GM21526 (cell line): ENCODE results near the gene TMEM167A.

Source experiments
- ATAC-seq: cut with Tn5 transposase; IDR thresholded peaks from one replicate; pipeline ENCODE4 v1.9.1; 2021; ENCODE audit warnings: moderate library complexity; ENCODE audit not compliant: unreplicated experiment, low FRiP score

TMEM167A gene, protein sequence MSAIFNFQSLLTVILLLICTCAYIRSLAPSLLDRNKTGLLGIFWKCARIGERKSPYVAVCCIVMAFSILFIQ

DNA sequence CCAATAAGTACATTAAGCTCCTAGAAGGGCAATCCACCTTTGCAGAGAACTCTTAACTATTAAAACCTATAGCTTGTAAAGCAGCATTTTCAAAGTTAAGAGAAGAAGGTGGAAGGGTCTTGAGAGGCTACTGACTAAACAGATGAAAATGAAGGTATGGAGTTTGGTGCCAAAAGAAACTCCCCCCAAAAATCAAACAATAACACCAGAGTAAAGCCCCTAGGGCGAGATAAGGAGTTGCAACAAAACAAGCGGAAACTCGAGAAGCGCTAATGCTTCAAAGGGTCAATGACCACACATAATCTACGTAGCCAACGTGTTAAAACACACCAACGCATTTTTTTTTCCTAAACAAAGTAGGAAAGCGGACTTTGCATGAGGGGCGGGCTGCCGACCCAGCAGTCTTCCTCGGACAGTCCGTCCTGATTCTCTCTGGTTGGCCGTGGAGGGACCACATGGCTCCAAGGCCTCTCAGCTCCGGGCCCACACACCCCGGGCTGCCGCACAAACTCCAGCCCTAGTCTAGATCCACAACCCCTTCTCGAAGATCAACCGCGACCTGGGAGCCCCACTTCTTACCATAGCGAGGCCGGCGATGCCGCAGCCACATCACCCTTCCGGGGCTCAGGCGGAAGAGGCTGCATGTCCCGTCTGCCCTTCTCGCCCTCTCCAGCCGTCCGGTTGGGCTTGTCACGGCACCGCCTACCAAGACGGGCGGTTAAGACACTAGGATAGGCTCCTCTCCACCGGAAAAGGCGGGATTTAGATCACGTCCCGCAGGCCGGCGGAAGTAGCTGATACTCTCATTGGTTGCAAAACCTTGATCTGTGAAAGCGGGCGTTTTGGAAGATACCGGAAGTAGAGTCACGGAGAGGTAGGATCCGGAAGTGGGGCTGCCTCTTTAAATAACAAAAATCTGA is at the start of gene TMEM167A, which contains the start of gene XRCC4:
Gene TMEM167A, minus strand, starts transcription at position 653 of the 920 bp plus-strand sequence. Its CDS starts 71 bp downstream, at position 582.
Gene XRCC4, plus strand, starts transcription at position 806 of the 920 bp plus-strand sequence. CDS start 27,373 bp downstream, outside the sequence.
- ATAC-seq = peak; percentile 98

DNA sequence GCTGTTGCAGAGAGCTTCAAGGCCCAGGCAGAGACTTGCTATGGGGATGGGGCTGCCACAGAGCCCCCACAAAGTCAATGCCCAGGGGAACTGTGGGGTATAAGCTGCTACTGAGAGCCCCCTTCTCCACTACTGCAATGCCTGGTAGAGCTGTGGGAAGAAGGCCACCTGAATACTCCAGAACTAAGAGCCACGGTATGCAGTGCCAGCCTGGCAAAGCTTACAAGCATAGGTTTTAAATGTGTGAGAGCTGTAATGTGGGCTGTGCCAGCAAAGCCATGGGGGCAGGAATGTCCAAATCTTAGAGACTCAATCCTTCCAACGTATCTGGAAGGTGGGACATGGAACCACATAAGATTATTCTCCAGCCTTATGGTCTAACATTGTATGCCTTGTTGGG is 49.3 kb upstream of the TMEM167A start:
- no peak for ATAC-seq

DNA sequence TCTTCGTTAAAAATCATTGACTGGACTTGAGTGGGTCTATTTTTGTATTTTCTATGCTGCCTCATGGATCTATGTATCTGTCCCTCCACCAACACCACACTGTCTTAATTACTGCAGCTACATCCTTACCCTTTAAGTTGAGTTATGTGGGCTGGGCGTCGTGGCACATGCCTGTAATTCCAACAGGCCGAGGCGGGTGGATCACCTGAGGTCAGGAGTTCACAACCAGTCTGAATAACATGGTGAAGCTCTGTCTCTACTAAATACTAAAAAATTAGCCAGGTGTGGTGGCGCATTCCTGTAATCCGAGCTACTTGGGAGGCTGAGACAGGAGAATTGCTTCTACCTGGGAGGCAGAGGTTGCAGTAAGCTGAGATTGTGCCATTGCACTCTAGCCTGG is 48.4 kb upstream of the TMEM167A start:
- no peak for ATAC-seq

DNA sequence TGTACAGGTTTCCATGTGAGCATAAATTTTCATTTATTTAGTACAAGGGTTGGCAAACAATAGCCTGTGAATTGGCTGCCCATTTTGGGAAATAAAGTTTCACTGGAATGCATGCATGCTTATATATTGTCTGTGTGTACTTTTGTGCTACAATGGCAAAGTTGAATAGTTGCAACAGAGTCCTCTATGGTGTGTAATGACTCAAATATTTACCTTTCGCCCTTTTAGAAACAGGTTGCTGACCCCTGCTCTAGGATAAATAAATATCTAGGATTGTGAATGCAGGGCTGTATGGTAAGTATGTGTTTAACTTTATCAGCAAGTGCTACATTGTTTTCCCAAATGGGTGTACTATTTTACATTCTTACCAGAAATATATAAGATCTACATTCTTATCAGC is 47.4 kb upstream of the TMEM167A start:
- ATAC-seq = no peak

- no peak for ATAC-seq
These were observed 41.8 kb upstream of the TMEM167A start for GRCh38 chr5:83118976-83119375.

GRCh38 chr5:83118471-83118870 is 41.3 kb upstream of the TMEM167A start:
- ATAC-seq = no peak

DNA sequence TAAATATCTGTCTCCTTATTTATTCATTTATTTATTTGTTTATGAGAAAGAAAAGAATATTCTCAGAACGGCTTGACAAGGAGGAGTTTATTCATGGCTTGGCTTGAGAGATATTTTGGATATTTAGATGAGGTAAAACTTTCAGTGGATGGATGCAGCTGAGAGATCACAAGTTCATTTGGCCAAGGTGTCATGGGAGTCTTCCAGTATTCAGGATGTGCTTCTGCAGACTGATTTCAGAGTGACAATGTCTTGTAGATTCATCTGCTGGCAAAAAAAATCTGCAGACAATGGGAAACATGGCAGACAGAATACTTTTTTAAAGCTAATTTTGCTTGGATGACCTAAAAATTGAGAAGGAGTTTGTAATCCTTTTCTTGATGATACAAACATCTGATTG is 38.6 kb upstream of the TMEM167A start:
- ATAC-seq = no peak

- ATAC-seq = no peak
These were observed 32.2 kb upstream of the TMEM167A start for GRCh38 chr5:83109380-83109779.

- ATAC-seq = no peak
These were observed 30.7 kb upstream of the TMEM167A start for GRCh38 chr5:83107692-83108420.

- no peak for ATAC-seq
These were observed 26.8 kb upstream of the TMEM167A start for GRCh38 chr5:83104021-83104420.

DNA sequence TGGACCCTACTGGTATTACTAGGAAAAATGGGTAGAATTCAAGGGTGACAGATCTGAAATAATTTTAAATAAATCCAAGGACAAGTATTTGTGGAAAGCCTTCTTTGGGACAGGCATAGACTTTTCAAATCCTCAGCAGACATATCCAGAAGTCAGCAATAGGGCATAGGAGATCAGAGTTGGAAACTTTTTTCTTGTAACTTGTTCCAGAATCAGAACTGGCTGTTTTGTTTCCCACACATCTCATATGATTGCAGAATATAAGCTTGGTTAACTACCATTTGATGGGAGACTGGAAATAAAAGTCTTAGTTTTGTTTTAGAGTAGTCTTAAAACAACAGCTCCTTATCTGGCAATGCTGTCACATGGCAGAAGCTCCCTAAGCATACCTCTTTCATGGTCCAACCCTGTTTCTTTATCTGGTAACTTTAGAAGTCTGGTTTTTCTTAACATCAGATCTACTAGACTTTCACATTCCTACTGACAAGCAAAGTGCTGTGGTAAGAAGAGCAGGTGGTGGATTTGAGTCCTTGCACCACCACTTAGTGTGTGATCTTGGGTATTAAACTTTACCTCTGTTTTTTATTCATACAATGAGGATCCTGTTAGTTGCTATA is 25.3 kb upstream of the TMEM167A start:
- ATAC-seq = no peak

GRCh38 chr5:83101514-83101913 is 24.3 kb upstream of the TMEM167A start:
- ATAC-seq = no peak

DNA sequence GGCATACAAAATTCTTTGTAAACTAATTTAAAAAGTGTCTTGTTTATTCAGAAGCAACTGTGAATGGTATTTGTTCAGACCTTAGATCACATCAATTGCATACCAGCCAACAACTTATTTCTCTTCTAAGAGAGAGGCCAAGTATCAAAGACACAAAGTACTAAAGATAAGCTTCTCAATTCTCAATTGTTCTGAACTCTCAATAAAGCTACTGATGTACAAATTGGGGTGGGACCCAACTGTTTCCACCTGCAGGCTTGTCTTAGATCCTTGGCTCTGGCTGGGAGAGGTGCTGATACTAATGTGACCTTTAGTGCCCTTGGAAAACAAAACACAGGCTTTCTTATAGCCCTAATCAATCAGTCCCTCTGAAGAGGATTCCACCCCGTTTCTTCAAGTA is 22.3 kb upstream of the TMEM167A start:
- ATAC-seq = no peak

DNA sequence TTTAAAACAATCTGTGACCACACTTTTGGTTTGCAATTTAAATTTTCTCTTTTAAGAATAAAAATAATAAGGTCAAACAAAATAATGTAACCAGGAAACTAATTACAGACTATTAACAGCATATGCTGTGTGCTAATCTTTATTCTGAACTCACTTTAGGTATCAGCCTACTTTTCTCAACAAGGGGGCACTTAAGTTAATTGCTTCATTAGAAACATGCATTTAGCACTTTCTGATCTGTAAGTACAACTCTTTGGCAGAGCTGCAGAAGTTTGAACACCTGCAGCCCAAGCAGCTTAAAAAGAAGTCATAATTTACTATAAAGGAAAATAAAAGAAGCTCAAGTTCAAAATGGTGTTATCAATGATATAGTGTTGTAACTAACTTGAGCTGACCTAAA is 21.8 kb upstream of the TMEM167A start:
- no peak for ATAC-seq

- ATAC-seq = no peak
These were observed 20.6 kb upstream of the TMEM167A start for GRCh38 chr5:83097689-83098231.

DNA sequence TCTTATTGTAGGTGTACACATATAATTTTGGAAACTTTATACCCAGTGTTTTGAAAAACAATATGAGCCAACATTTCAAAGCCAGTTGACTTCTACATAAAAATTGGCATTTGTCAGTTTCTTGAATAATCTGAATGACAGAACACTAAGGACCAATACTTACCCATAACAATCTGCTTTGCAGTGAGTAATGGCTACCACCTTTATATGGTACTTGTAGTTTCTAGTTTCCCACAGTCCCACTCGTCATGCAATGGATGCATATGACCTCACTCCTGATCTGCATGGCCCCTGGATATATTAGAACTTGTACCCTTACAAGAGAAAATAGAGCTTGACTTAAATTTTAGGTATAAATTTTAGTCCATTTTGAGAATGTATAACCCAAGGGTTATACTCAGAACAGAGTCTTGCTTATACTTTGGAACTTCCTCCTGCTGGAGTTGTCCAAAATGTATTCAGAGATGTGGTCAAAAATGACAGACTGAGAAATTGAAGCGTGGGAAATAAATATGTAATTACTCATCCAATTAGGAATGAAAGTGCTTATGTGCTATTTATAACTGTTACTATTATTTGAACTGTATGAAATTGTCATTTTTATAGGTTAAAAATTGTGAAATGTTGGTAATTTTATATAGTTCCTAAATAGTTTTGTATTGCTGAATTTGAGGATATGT is 19.6 kb upstream of the TMEM167A start:
- no peak for ATAC-seq

GRCh38 chr5:83095957-83096539 is 18.9 kb upstream of the TMEM167A start:
- no peak for ATAC-seq

- no peak for ATAC-seq
These were observed 18.2 kb upstream of the TMEM167A start for GRCh38 chr5:83095163-83095956.

- no peak for ATAC-seq
These were observed 16.5 kb upstream of the TMEM167A start for GRCh38 chr5:83093692-83094091.
